Thoracic aorta (tissue), 2 donors: ENCODE measurements around the gene VPS18. TPM values are rescaled to one million over a fixed set of nuclear protein-coding genes. Genes with fewer than 3 reads are reported as not detected.

Experiments used
- ATAC-seq: fragments of 150-250 bp; one replicate; pipeline ENCODE4 v1.8.0; 2017; ENCODE audit warnings: low read depth; ENCODE audit not compliant: insufficient number of reproducible peaks, low FRiP score
- DNase-seq: peaks from one replicate; pipeline ENCODE4 v3.0.0-alpha.2; 2020; ENCODE audit warnings: low spot score
- H3K27ac ChIP-seq, 2 donors: fragments of 200-600 bp; sonication (generic); 1 replicate in 1 of 2; 2 replicates in 1 of 2; pipeline ENCODE4 v1.5.1; 2016; ENCODE audit warnings: mild to moderate bottlenecking in 2 of 2, moderate library complexity in 2 of 2
- H3K27me3 ChIP-seq: fragments of 200-600 bp; sonication (generic); replicated peaks from 2 replicates; pipeline ENCODE4 v1.6.0; 2016; ENCODE audit warnings: mild to moderate bottlenecking; ENCODE audit not compliant: insufficient read depth
- H3K36me3 ChIP-seq: fragments of 200-600 bp; sonication (generic); one replicate; pipeline ENCODE4 v1.5.1; 2016
- H3K4me1 ChIP-seq, 2 donors: fragments of 200-600 bp; sonication (generic); 1 replicate in 1 of 2; 2 replicates in 1 of 2; pipeline versions ENCODE4 v1.5.1 to v1.6.0; 2016; ENCODE audit warnings: low read depth in 2 of 2, mild to moderate bottlenecking in 1 of 2; ENCODE audit not compliant: control insufficient read depth in 1 of 2
- H3K4me3 ChIP-seq: fragments of 200-600 bp; sonication (generic); 2 replicates; pipeline ENCODE4 v1.5.1; 2016; ENCODE audit warnings: mild to moderate bottlenecking
- H3K9me3 ChIP-seq: fragments of 200-600 bp; sonication (generic); 2 replicates; pipeline ENCODE4 v1.5.1; 2016
- total RNA-seq, 2 donors: library from RNA; depleted of rRNA; stranded (reverse); fragments of >200 nt; gene quantifications; one replicate each; pipeline versions ENCODE4 v1.1.0 to v1.2.3, GENCODE V29; 2016
- TF ChIP-seq, protein P1 (sequence below): fragments of 200-600 bp; sonication (generic); IDR thresholded peaks from one replicate; pipeline ENCODE4 v1.5.1; 2019; ENCODE audit warnings: antibody characterized with exemption

VPS18 gene
- total RNA-seq, 2 donors from 2014 or later, result 26.0 to 37.9 TPM

DNA sequence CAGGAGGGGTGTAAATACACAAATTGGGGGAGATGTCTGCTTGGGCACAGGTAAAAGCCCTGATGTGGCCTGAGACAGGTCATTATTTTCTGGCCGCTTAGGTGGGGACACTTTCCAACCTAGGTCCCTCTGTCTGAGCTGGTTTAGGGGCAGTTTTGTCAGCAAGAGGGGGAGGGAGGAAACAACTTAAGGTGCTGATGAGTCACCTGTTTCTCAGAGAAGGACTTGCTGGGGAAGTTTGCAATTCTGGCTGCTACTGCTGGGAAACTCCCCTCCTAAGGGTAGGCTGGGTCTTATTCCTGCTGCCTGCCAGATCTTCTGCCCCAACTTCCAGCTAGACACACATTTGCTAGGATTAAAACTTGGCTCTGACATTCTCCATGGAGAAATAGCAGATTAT is 15.5 kb upstream of the VPS18 start:
- ATAC-seq (no peak), DNase-seq (no peak)
- Histone ChIP-seq H3K4me3 (no peak overlapping the region), H3K36me3 (no peaks in the 10 kb centered on the region), H3K27me3 (no peaks in the 10 kb centered on the region), H3K27ac (no peak overlapping the region), H3K9me3 (no peaks in the 10 kb centered on the region), H3K4me1 (peaks cover 0 to 6% of the 10 kb centered on the region in 2 donors)
- TF ChIP-seq, protein P1, sequence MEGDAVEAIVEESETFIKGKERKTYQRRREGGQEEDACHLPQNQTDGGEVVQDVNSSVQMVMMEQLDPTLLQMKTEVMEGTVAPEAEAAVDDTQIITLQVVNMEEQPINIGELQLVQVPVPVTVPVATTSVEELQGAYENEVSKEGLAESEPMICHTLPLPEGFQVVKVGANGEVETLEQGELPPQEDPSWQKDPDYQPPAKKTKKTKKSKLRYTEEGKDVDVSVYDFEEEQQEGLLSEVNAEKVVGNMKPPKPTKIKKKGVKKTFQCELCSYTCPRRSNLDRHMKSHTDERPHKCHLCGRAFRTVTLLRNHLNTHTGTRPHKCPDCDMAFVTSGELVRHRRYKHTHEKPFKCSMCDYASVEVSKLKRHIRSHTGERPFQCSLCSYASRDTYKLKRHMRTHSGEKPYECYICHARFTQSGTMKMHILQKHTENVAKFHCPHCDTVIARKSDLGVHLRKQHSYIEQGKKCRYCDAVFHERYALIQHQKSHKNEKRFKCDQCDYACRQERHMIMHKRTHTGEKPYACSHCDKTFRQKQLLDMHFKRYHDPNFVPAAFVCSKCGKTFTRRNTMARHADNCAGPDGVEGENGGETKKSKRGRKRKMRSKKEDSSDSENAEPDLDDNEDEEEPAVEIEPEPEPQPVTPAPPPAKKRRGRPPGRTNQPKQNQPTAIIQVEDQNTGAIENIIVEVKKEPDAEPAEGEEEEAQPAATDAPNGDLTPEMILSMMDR, result no peak

DNA sequence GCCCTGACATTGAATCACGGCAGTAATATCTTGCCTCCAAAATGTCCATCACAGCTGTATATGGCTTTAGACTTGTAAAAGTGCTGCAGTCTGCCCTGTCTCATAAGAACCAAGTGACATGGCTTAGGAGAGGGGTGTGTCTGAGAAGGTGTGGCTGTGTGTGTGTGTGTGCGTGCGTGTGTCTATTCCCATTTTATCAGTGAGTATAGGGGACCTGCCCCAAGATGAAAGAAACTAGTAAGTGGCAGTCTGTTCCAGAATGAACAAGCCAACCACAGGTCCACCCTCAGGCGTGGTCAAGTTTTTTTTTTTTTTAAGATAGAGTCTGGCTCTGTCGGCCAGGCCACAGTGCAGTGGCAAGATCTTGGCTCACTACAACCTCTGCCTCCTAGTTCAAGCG is 14.6 kb upstream of the VPS18 start:
- TF ChIP-seq, protein P1, result no peak
- no peak overlapping the region for H3K4me3 ChIP-seq
- no peak overlapping the region for H3K27ac ChIP-seq
- DNase-seq (no peak), ATAC-seq (no peak)
- no peaks in the 10 kb centered on the region for H3K36me3 ChIP-seq
- H3K4me1 ChIP-seq, result no peaks in the 10 kb centered on the region
- H3K9me3 ChIP-seq, result no peaks in the 10 kb centered on the region
- H3K27me3 ChIP-seq, result no peaks in the 10 kb centered on the region

DNA sequence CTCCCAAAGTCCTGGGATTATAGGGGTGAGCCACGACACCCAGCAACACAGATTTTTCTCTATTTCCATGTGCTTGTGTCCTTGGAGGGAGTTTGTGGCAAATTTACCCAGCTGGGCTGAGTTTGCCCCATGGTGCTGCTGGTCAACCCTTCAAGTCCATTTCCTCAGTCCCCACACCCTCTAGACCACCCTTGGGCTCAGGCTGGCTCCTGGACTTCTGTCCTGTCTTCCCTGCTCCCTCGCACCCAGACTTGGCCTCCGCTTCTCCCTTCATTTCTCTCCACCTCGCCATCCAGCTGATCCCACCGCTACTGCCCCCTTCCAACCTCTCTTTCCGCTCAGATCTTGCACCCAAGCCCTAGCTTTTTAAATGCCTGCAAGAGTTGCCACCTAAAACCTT is 12.9 kb upstream of the VPS18 start:
- H3K4me3 ChIP-seq, result no peak overlapping the region
- no peaks in the 10 kb centered on the region for H3K36me3 ChIP-seq
- H3K9me3 ChIP-seq, result no peaks in the 10 kb centered on the region
- TF ChIP-seq, protein P1, result no peak
- H3K27me3 ChIP-seq, result no peaks in the 10 kb centered on the region
- no peaks in the 10 kb centered on the region for H3K4me1 ChIP-seq
- DNase-seq (no peak), ATAC-seq (no peak)
- H3K27ac ChIP-seq, result no peak overlapping the region

DNA sequence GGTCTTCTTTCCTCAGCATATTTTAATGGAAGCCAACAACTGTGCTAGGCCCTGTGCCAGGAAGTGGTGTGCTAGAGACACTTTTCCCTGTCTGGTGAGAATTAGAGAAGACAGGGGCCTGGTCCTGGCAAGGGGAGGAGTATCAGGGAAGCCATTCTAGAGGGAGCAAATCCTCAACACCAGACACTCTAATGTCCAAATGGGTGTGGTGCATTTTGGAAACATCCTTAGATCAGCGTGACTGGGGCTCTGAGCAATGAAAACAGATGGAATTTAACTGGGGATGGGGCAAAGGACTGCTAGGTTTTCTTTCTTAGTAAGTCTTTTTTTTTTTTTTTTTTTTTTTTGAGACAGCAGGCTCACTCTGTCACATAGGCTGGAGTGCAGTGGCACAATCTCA is 7.7 kb upstream of the VPS18 start:
- Histone ChIP-seq H3K4me1 (no peaks in the 10 kb centered on the region), H3K27me3 (no peaks in the 10 kb centered on the region), H3K36me3 (no peaks in the 10 kb centered on the region), H3K27ac (no peak overlapping the region), H3K4me3 (no peak overlapping the region), H3K9me3 (no peaks in the 10 kb centered on the region)
- no peak for ATAC-seq
- TF ChIP-seq, protein P1, result no peak
- DNase-seq, result no peak

DNA sequence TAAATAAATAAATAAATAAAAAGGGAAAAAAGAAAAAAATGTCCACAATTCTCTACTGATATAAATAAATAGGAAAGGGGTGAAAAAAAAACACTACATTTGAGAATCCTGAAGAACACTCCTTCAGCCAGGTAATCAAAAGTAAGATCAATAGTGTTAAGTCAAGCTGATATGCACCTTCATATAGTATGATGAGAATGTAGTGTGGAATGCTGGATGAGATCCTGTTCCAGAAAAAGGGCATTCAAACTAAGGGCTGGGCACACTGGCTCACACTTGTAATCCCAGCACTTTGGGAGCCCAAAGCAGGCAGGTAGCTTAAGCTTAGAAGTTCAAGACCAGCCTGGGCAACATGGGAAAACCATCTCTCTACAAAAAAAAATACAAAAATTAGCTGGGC is 5.1 kb upstream of the VPS18 start:
- no peak for DNase-seq
- Histone ChIP-seq H3K9me3 (no peaks in the 10 kb centered on the region), H3K27me3 (no peaks in the 10 kb centered on the region), H3K27ac (no peak overlapping the region), H3K4me3 (no peak overlapping the region), H3K4me1 (peaks cover 0 to 7% of the 10 kb centered on the region in 2 donors), H3K36me3 (no peaks in the 10 kb centered on the region)
- TF ChIP-seq, protein P1, result no peak
- no peak for ATAC-seq
